HUES48 (cell line): Measurements from ENCODE around the gene PFKFB2.

Experiments
- H3K27ac ChIP-seq: one replicate; pipeline ENCODE4 v1.7.0; 2013; ENCODE audit warnings: low read depth, low read length, inconsistent platforms
- H3K27me3 ChIP-seq: 2 replicates; pipeline ENCODE4 v1.6.1; 2013; ENCODE audit warnings: mild to moderate bottlenecking, low read length; ENCODE audit not compliant: control insufficient read depth, insufficient read depth
- H3K36me3 ChIP-seq: 2 replicates; pipeline ENCODE4 v1.6.1; 2013; ENCODE audit warnings: low read length; ENCODE audit not compliant: control insufficient read depth, insufficient read depth
- H3K4me1 ChIP-seq: 2 replicates; pipeline ENCODE4 v1.6.1; 2013; ENCODE audit warnings: mild to moderate bottlenecking, low read length; ENCODE audit not compliant: control insufficient read depth, insufficient read depth
- H3K4me3 ChIP-seq: 2 replicates; pipeline ENCODE4 v1.5.1; 2013; ENCODE audit warnings: mild to moderate bottlenecking, low read depth, low read length
- H3K9ac ChIP-seq: 2 replicates; pipeline ENCODE4 v1.6.1; 2013; ENCODE audit warnings: mild to moderate bottlenecking, low read depth, low read length, moderate library complexity
- H3K9me3 ChIP-seq: 2 replicates; pipeline ENCODE4 v1.6.1; 2013; ENCODE audit warnings: low read length; ENCODE audit not compliant: control insufficient read depth, insufficient read depth

The PFKFB2 gene

GRCh38 chr1:207052911-207053769, at the start of gene PFKFB2:
Gene PFKFB2 (plus strand): TSS chr1:207053275. CDS start chr1:207054718, 1,443 bp downstream.
- Histone ChIP-seq H3K36me3 (peaks cover 15% of the 10 kb centered on the region), H3K4me3 (peak within 1 kb of the TSS; percentile 94)

GRCh38 chr1:207004931-207005830, 47.9 kb upstream of the PFKFB2 start:
- H3K9me3 ChIP-seq, result no peaks in the 10 kb centered on the region
- H3K4me1 ChIP-seq, result peaks cover 3% of the 10 kb centered on the region
- H3K27me3 ChIP-seq, result no peaks in the 10 kb centered on the region; the same call in 1 of the 2 replicates
- no peak overlapping the region for H3K4me3 ChIP-seq
- H3K27ac ChIP-seq, result no peak overlapping the region
- no peak overlapping the region for H3K9ac ChIP-seq
- no peaks in the 10 kb centered on the region for H3K36me3 ChIP-seq

More at GRCh38 chr1:207052911-207053769, at the start of gene PFKFB2:
- Histone ChIP-seq H3K27ac (peak within 1 kb of the TSS; percentile 83), H3K27me3 (no peaks in the 10 kb centered on the region), H3K9ac (peak within 1 kb of the TSS; percentile 88), H3K4me1 (peaks cover 14% of the 10 kb centered on the region), H3K9me3 (no peaks in the 10 kb centered on the region)

GRCh38 chr1:207006083-207006482, 47.0 kb upstream of the PFKFB2 start:
- H3K4me3 ChIP-seq, result no peak overlapping the region
- no peaks in the 10 kb centered on the region for H3K36me3 ChIP-seq
- no peak overlapping the region for H3K27ac ChIP-seq
- H3K4me1 ChIP-seq, result peaks cover 3% of the 10 kb centered on the region
- no peaks in the 10 kb centered on the region for H3K9me3 ChIP-seq
- no peaks in the 10 kb centered on the region; the same call in 1 of the 2 replicates for H3K27me3 ChIP-seq
- H3K9ac ChIP-seq, result no peak overlapping the region

GRCh38 chr1:207006914-207007313, 46.2 kb upstream of the PFKFB2 start:
- Histone ChIP-seq H3K36me3 (no peaks in the 10 kb centered on the region), H3K4me1 (peaks cover 3% of the 10 kb centered on the region), H3K9me3 (no peaks in the 10 kb centered on the region), H3K27ac (no peak overlapping the region), H3K27me3 (no peaks in the 10 kb centered on the region; the same call in 1 of the 2 replicates), H3K9ac (no peak overlapping the region), H3K4me3 (no peak overlapping the region)

- H3K4me1 ChIP-seq, result peaks cover 3% of the 10 kb centered on the region
- H3K27ac ChIP-seq, result no peak overlapping the region
- no peak overlapping the region for H3K4me3 ChIP-seq
- H3K36me3 ChIP-seq, result no peaks in the 10 kb centered on the region
- H3K27me3 ChIP-seq, result no peaks in the 10 kb centered on the region; the same call in 1 of the 2 replicates
- no peak overlapping the region for H3K9ac ChIP-seq
- no peaks in the 10 kb centered on the region for H3K9me3 ChIP-seq
These were observed 45.6 kb upstream of the PFKFB2 start for GRCh38 chr1:207007352-207008033.

GRCh38 chr1:207009182-207009850, 43.8 kb upstream of the PFKFB2 start:
- Histone ChIP-seq H3K27ac (no peak overlapping the region), H3K36me3 (no peaks in the 10 kb centered on the region), H3K27me3 (no peaks in the 10 kb centered on the region; the same call in 1 of the 2 replicates)

GRCh38 chr1:207009945-207010344, 43.1 kb upstream of the PFKFB2 start:
- Histone ChIP-seq H3K9ac (no peak overlapping the region), H3K27ac (no peak overlapping the region), H3K27me3 (no peaks in the 10 kb centered on the region; the same call in 1 of the 2 replicates), H3K9me3 (no peaks in the 10 kb centered on the region), H3K36me3 (no peaks in the 10 kb centered on the region), H3K4me1 (no peaks in the 10 kb centered on the region), H3K4me3 (no peak overlapping the region)

More at GRCh38 chr1:207009182-207009850, 43.8 kb upstream of the PFKFB2 start:
- H3K4me1 ChIP-seq, result peaks cover 3% of the 10 kb centered on the region; the same call in 1 of the 2 replicates
- no peak overlapping the region for H3K4me3 ChIP-seq
- H3K9ac ChIP-seq, result no peak overlapping the region
- H3K9me3 ChIP-seq, result no peaks in the 10 kb centered on the region

GRCh38 chr1:207010726-207011125, 42.3 kb upstream of the PFKFB2 start:
- Histone ChIP-seq H3K27me3 (no peaks in the 10 kb centered on the region; the same call in 1 of the 2 replicates), H3K9ac (no peak overlapping the region), H3K4me1 (no peaks in the 10 kb centered on the region), H3K9me3 (no peaks in the 10 kb centered on the region), H3K27ac (no peak overlapping the region), H3K4me3 (no peak overlapping the region), H3K36me3 (no peaks in the 10 kb centered on the region)

GRCh38 chr1:207013321-207014085, 39.6 kb upstream of the PFKFB2 start:
- H3K4me1 ChIP-seq, result no peaks in the 10 kb centered on the region
- no peak overlapping the region for H3K9ac ChIP-seq
- H3K27ac ChIP-seq, result no peak overlapping the region
- no peaks in the 10 kb centered on the region for H3K27me3 ChIP-seq
- H3K36me3 ChIP-seq, result no peaks in the 10 kb centered on the region
- H3K9me3 ChIP-seq, result no peaks in the 10 kb centered on the region
- no peak overlapping the region for H3K4me3 ChIP-seq
